T-helper 2 cell (primary cell): ENCODE results near the gene TAGLN2.
A peak's percentile ranks its signal among the peaks of the same experiment; 100 is the strongest.

Experiments
- DNase-seq, 5 experiments: peaks; one replicate each; pipeline versions ENCODE4 v3.0.0 to v3.0.0-alpha.2; 2012 to 2022

TAGLN2 gene

DNA sequence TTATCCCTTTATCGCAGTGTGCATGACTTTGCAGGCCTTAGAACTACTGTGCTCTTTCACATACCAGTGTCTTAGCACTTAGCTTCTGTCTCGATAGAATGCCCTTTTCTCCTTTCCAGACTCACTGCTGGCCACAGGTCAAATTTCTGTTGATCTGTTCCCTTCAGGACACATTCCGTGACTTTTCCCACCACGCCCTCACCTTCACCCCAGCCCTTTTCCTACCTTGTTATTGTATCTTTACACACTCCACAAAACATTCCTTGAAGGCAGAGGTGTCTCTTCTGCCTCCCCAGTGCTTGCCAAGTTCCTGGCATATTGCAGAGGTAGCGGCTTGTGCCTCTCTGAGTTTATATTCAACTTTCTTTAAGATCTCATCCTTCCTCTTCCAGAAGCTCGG is 23.8 kb upstream of the TAGLN2 start:
- no peak for DNase-seq

DNA sequence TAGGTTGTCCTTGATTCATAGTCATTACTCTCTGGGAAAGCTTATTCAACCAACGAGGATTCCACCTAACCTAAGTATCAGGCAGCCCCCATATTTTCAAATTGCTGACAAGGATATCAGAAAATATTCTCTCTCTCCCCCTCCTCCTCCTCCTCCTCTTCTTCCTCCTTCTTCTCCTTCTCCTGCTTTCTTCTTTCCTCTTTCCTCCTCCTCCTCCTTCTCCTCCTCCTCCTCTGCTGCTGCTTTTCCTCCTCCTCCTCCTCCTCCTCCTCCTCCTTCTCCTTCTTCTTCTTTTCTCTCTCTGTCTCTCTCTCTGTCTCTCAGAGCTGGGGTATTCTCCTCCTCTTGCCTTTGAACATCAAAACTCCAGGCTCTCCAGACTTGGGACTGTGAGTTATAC is 22.6 kb upstream of the TAGLN2 start:
- no peak for DNase-seq

DNA sequence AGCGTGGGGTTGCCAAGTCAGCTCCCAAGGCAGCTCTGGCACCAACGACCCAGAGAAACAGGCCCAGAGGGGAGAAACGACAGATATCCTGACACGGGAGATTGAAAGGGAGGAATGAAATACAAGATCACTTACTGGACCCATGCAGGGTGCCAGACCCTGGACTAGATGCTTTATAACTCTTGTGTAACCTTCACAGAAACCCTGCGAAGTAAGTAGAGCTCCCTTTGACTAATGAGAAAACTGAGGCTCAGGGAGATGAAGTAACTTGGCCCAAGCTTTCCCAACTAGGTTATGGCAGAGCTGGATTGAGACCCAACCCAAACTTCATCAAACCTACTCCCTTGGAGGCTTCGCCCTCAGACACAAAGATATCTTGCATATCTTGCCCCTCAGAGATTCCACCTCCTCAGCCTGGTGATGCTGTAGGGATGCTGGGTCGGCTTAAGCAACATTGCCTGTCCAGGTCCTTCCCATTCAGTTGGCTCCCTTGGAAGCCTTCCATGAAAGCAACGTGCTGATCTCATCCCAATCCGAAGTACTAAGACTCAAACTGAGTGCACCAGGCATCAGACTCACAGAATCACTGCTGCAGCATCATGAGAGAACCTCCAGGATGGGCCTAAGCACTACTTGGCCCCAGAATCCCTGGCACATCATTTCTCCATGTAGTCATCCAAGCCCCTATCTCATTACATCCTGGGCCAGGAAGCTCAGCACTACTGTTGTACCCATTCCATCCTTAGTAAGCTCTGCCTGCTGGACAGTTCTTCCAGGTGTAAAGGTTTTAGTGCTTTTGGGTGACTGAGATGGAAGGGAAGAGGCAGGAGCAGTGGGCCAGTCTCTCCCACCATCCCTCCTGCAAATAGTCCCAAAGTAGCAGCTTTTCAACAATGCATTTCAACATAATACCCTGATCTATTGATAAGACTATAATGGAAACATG is 21.2 kb upstream of the TAGLN2 start:
- no peak for DNase-seq

DNA sequence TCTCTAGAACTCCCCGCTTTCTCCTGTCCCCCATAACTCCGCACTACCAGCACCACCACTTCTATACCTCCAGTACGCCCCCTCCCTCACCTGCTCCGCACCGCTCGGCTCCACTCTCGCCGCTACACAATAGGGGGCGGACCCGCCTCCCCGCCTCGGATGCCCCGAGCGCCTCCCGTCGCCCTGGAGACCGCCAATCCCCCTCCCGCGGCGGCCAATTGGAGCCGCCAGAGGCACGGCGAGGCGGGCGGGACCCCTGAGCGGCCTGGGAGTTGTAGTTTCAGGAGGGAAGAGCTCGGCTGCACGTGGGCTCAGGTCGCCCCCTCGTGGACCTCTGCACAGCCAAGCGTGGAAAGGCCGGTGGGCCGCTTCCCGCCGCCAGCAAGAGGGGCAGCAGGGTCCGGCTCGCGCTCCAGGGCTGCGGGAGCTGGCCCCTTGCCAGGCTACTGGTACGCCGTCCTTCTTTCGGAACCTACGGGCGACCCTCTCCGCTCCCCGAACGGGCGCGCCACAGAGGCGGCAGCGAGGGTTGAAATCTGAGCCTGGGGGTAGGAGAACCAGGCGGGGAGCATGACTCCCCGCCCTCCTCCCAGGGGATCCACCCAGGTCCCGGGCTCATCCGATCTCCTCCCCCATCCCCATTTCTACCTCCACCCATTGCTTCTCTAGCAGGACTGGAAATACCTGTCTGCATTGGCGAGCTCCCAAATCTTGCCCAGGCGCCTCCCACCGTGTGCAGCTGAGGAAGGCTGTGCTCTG is 20.4 kb upstream of the TAGLN2 start, which contains the start of gene IGSF9:
TSS of gene IGSF9 (minus strand) at position 131 of the 759 bp plus-strand sequence. CDS start 2,159 bp downstream, outside the sequence.
- peak; percentile 35 to 72 (median 61) for DNase-seq

DNA sequence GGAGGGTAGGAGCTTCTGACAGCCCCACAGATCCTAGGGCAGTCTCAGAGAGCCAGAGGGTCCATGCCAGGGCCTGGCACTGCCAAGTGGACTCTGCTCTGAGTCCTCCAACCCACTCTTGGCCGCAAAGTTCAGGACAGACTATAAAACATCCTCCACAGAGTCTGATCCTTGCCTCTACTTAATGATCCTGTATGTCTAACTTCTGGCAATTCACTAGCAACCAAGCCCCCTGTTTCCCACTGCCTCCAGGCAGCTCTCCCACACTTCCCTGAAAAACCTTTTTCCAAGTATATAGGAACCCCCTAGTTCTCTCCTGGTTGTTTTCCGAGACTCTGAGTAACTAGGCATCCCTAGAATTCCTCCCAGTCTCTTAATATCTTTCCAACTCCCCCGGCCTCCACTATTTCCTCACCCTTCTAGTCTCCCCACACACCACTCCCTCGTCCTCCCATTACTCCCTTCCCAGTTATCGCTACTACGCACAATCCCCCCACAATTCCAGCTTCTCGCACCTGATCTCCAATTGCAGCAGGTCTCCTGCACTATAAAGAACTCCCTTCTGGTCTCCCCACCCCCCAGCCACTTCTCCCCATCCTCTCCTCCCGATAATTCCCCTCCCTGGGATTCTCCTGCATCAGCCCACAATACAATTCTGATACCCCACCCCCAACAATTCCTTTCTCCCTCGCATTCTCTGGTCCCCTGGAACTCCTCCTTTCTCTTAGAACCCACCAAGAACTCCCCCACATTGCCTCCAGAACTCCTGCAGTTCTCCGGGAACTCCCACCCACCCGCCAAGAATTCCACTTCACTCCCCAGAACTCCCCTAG is 19.5 kb upstream of the TAGLN2 start:
- no peak for DNase-seq

DNA sequence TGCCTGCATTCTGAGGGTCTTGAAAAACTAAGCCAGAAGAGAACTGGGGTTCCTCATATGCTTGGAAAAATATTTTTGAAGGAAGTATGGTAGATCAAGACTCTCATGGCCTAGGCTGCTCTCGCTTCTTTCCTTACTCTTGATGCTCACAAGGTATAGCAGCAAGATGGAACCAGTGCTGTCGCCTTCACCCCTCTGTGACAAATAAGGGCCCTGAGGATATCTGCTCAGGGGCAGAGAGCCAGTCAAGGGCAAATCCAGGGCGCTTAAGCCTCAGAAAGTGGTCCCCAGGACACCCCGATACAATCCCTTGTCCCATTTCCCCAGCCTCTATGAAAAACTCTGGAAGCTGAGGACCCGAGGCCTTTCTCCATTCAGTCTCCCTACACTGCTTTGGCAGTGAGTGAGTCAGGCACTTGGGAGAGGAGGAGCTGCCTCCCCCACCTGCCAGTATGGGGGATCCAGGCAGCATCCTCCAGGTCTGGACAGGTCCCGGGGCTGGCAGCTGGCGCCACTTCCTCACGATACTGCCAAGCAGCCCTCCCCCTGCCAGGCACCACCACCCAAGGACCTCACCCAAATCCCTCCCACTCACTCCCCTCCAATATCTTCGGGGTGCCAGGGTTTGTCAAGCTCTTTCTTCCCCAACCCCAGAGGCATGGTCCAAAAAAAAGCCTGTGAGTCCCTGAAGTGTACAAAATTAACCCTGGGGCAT is 18.8 kb upstream of the TAGLN2 start:
- no peak for DNase-seq

DNA sequence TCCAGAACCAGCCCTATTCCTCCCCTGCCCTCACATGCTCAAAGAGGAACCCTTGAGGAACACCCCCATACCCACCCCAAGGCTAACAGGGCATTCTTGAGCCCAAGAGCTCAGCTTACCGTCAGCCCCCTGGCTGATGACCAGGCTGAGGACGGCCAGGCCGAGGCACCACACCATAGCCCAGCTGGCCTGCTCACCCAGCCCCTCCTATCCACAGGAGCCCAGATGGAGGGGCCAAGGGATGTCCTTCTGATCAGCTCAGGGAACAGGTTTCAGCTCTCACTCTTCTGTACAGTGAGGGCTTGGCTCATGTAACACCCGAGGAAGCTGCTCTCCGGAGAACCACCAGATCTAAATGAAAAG is 18.0 kb upstream of the TAGLN2 start:
- DNase-seq, result no peak

DNA sequence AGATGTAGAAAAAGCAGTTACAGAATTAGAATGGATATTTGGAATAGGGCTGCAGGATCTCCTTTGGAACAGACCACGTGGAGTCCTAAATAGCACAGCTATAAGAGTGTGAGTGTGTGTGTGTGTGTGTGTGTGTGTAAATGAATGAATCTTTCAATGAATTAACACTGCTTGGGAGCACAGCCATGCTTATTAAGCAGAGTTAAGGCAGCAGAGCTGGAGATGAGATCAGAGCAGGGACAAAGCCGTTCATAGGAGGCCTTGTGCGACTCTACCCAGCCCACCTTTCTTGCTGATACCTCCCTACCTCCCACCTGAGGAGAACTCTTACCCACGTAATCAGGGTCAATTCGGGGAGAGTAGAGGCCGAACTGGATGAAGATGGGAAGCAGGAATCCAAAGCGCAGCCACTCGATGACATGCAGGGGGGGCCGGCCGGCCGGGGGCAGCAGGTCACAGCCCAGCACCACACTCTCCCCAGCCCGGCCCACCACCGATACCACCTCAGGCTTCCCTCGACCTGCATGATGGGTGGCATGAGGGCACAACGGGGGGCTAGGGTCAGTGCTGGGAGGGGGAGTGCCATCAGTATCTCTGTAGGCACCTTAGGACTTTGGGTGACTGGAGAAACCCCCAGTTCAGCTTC is 17.4 kb upstream of the TAGLN2 start:
- DNase-seq, result no peak

DNA sequence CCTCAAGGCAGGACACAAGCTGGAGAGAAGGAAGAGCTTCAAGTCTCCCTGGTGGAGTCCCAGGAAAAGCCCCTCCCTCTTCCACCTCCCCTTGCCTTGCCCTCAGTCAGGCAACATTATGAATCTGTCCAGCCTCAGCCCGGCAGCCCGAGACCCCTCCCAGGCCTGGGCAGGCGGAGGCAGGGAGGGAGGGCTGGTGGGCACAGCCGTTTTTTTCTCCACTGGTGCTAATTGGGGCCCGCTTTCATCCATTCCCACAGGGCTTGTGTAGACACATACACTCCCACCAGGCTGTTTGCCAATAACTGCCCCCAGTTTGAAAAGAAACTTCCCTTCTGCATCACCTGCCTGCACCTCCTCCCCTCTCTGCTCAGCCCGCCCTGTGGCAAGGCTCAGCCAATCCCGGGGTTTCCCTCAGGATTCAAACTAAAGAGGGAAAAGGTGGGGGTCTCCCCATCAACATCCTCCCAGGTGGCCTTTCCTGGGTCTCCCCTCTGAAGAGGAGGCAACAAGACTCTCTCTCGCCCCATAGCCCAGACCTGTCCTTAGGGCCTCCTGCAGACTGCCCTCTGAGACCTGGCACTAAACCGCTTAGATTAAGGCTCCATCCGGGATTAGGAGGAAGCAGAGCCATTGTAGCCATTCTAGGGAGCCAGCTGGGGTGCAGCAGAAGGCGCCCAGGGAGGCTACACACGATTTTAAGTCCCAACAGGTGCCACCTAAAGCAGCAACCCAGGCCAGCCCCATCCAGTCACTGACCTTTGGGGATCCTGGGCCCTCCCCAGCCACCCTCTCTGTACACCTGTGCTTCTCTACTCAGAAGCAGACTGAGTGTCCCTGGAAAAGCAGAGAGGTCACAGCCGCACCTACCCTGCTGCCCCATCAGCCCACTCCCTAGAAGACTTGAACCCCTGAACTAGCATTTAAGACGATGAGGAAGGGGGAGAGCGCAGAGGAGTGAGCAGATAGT is 16.6 kb upstream of the TAGLN2 start:
- DNase-seq, result no peak

DNA sequence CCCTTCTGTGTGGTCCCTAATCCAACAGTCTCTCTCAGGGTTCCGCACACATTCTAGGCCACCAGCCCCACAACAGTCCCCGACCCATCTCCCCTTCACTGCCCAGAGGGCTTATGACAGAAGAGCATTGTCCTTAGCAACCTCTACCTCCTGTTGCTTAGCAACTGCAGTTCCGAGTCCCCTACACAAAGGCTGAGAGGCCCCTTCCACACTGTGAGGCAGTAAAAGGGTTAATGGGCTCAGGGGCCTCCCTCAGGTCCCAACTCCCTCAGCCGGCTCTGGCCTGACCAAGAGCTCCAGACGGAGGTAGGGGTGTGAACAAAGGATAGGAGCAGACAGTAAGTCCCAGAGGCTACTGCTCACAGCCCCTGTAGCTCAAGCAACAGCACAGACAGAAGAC is 15.8 kb upstream of the TAGLN2 start:
- no peak for DNase-seq

DNA sequence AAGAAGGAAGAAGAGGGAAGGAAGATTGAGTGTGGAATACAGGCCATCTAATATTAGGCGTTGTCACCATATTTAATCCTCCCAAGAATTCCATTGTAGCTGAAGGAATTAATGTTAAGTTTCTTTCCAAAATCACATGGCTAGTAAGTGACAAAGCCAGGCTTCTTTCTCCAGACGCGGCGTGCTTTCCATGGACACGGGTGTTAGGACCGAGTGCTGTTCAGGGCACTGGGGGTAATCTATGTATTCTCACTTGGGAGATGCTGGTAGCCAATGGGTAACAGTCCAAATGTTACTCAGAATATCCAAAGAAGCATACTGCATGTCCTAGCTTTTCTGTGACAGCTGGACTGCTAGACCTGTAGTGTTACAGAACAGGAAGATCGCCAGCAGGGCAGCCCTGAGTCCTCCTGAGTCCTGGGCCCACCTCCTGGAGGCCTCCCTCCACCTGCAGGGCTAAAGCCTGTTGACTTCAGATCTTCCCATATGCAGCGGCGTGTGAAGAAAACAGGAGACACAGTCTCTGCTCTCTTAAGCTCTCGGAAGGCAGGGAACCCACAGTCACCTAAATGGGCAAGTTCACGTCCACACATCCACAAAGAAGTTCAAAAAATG is 14.8 kb upstream of the TAGLN2 start:
- no peak for DNase-seq

DNA sequence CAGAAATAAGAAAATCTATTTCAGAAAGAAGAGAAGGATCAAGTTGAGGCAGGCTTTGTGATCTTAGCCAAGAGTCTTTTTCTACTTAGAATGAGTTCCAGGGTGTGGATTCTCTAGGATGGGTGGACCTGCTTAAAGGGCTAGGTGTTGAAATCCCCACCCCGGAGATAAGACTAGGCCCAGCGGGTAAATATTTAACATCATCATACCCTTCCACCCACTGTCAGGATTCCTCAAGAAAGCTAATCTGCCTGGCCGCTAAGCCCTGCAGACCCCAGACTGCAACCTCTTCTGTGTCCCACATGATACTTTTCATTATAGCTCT is 14.3 kb upstream of the TAGLN2 start:
- DNase-seq, result no peak

DNA sequence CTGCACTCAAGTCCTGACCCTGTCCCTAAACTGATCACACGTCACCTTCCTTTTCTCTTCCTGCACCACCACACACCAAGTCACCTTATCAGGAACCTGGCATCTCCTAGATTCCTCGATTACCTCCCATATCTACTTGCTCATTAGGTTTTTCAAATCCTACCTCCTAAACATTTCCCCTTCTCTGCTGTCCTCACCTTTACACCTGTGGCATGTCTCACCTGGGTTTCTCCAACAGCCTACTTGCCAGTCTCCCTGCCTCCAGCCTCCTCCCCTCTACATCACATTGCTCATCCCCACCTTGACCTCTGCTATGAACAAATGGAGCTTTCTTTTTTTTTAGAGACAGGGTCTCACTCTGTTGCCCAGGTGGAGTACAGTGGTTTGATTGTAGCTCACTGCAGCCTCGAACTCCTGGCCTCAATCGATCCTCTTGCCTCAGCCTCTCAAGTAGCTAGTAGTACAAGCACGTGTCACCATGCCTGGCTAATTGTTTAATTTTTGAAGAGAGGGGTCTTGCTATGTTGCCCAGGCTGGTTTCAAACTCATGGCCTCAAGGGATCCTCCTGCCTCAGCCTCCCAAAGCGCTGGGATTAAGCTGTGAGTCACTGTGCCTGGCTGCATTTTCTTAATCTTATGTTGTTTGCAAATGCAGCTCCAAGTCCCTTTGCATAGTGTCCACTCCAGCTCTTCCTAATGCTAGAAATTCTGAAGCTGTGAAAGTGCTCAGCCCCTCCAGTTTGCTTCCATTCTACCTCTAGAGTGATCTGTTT is 13.8 kb upstream of the TAGLN2 start:
- no peak for DNase-seq

DNA sequence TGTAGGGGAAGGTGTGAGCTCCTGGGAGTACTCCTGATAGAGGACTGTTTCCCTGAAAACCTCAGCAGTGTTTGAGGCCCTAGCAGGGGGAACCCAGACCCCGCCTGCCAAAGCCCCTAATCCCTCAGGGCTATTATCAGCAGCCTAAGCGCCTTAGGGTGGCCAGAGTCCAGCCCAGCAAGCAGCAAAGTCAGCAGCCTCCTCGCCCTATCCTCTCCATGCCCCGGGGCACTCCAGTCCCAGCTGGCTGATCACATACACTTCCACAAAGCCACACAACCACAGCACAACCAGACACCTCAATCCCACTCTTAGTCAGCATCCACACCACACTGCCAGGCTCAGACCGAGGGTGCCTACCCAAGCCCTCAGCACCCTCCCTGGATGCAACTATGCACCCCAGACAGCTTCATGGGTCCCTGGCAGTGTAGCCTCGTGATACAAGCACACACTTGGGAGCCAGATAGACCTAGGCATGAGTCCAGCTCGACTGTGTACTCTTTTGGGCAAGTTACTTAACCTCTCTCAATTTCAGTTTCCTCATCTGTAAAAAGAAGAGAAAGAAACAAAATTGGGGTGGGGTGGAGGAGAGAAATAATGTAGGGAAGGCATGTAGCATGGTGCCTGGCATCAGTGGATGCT is 13.0 kb upstream of the TAGLN2 start:
- peak in 1 of 5 experiments; percentile 77 for DNase-seq

DNA sequence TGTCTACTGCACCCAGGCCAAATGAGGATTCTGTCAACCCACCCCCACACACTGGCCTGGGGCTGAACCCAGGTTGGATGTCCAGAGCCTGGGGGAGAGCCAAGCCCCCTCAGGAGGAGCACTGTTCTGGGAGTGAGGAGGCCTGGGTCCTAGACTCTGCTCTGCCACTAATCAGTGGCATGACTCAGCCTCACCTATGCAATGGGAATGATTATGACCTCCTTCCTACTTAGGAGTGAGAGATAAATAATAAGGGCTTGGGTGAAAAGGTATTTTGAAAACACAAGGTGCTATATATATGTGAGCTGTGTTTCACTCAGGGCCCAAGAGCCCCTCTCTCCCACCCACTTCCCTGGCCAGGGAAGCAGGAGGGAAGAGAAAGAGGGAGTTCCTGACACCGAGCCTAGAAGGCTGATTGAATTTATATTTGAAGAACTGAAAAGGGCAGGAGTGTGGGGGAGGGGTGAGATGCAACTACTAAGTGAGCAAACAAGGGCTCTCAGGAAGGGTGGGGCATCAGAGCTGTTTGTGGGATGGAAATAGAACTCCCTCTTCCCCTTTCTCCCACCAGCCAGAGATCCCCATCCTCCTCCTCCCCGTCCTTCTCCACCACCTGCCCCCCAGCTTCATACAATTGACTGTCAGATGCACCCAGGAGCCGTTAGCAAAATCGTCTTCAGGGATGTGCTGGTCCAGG is 11.9 kb upstream of the TAGLN2 start:
- DNase-seq, result no peak

DNA sequence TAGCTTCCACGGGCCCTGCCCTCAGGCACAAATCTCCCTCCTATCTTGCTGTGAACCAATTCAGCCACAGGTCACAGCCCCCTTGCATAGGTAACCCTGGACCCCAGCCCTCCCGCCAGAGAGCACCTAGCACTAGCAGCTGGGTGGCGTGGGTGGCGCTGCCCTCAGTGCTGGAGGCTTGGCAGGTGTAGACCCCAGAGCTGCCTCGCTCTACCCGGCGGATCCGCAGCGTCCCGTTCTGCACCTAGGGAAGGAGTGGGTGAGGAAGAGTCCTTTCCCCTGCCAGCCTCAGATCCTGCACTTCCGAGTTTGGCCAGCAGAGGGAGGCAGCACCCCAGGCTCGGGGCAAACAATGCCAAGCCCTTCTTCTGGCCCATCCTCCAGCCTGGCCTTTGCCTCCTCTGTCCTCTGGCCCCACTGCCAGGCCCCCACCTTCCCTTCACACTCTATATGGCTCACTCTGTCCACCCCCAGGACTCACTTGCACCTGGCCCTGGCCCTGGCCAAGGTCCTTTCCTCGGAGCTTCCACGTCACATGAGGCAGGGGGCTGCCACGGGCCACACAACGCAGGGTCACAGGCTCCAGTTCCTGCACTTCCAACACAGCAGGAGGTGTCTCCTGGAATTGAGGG is 11.1 kb upstream of the TAGLN2 start:
- peak; percentile 56 to 82 (median 71) for DNase-seq

DNA sequence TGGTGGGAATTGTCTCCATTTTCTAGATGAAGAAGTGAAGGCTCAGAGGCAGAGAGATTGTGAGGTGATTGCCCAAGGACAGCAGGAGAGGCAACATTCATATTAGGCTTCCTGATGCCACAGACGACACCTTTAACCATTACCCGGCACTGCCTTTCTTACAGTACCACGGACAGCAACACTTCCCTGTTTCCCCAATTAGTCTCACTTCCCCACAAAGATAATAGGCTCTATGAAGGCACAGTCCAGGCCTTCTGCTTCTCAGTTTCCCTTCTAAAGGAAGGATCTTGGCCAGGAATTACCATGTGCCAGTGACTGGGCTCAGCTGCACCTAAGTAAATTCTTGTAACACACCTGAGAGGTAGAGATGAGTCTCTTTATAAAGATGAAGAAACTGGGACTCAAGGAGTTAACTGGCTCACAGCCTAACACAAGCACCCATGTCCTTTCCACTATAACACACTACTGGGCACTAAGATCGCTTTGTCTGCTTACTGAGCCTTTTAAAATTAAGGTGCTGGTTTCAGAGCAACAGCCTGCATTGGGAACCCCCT is 10.5 kb upstream of the TAGLN2 start:
- no peak for DNase-seq
